Effector memory CD8-positive, alpha-beta T cell (primary cell): ENCODE results near the gene PLEKHN1.
"Not testable (repeated sequence)": the region's sequence is repeated elsewhere in the genome, so short reads cannot be mapped to it uniquely, and the experiment has no call there.

Experiments used
- ATAC-seq: fragments of 150-1000 bp; cut with Tn5 transposase; replicated peaks from 2 replicates; pipeline ENCODE4 v1.10.0; 2021; ENCODE audit warnings: mild to moderate bottlenecking, moderate library complexity
- DNase-seq, 3 experiments: peaks; one replicate each; pipeline ENCODE4 v3.0.0; 2021
- H3K27ac Mint-ChIP-seq, 2 donors: one replicate each; pipeline ENCODE4 v1.8.0; 2022; ENCODE audit warnings: mild to moderate bottlenecking in 2 of 2, mixed read lengths in 2 of 2, moderate library complexity in 2 of 2
- H3K27me3 Mint-ChIP-seq, 2 donors: one replicate each; pipeline ENCODE4 v1.8.0; 2022; ENCODE audit warnings: mixed read lengths in 2 of 2
- H3K36me3 Mint-ChIP-seq: one replicate; pipeline ENCODE4 v1.8.0; 2022; ENCODE audit warnings: mild to moderate bottlenecking, moderate library complexity, mixed read lengths; ENCODE audit not compliant: insufficient read depth
- H3K4me1 Mint-ChIP-seq, 2 donors: one replicate each; pipeline ENCODE4 v1.8.0; 2022; ENCODE audit warnings: low read depth in 2 of 2, mixed read lengths in 2 of 2
- H3K4me3 Mint-ChIP-seq, 2 donors: one replicate each; pipeline ENCODE4 v1.8.0; 2022; ENCODE audit warnings: mild to moderate bottlenecking in 2 of 2, mixed read lengths in 2 of 2, moderate library complexity in 2 of 2
- H3K9me3 Mint-ChIP-seq, 2 donors: one replicate each; pipeline ENCODE4 v1.8.0; 2022; ENCODE audit warnings: mixed read lengths in 2 of 2

PLEKHN1 gene

GRCh38 chr1:974687-975328, 8.5 kb downstream of the PLEKHN1 start:
- Mint-ChIP-seq H3K36me3 (no peaks in the 10 kb centered on the region), H3K4me3 (peak overlapping the region in 1 of 2 donors; percentile 53), H3K27me3 (peaks cover 13 to 35% of the 10 kb centered on the region in 2 donors), H3K27ac (no peak overlapping the region), H3K4me1 (peaks cover 5 to 9% of the 10 kb centered on the region in 2 donors), H3K9me3 (no peaks in the 10 kb centered on the region)
- ATAC-seq (no peak), DNase-seq (no peak)

GRCh38 chr1:975365-975764, 9.1 kb downstream of the PLEKHN1 start:
- no peaks in the 10 kb centered on the region for H3K9me3 Mint-ChIP-seq

GRCh38 chr1:975896-976683, 9.8 kb downstream of the PLEKHN1 start:
- Mint-ChIP-seq H3K27me3 (peaks cover 13 to 35% of the 10 kb centered on the region in 2 donors), H3K9me3 (no peaks in the 10 kb centered on the region), H3K4me3 (peak overlapping the region; percentile 38 to 62), H3K4me1 (peaks cover 5 to 9% of the 10 kb centered on the region in 2 donors), H3K36me3 (no peaks in the 10 kb centered on the region), H3K27ac (peak overlapping the region in 1 of 2 donors; percentile 53)
- ATAC-seq (peak; percentile 94), DNase-seq (peak; percentile 54 to 65 (median 58))

More at GRCh38 chr1:975365-975764, 9.1 kb downstream of the PLEKHN1 start:
- no peak overlapping the region for H3K27ac Mint-ChIP-seq
- ATAC-seq (no peak), DNase-seq (no peak)
- peak overlapping the region in 1 of 2 donors; percentile 62 for H3K4me3 Mint-ChIP-seq
- no peaks in the 10 kb centered on the region for H3K36me3 Mint-ChIP-seq
- H3K4me1 Mint-ChIP-seq, result peaks cover 5 to 9% of the 10 kb centered on the region in 2 donors
- peaks cover 13 to 35% of the 10 kb centered on the region in 2 donors for H3K27me3 Mint-ChIP-seq

- H3K4me3 Mint-ChIP-seq, DNase-seq, H3K9me3 Mint-ChIP-seq, ATAC-seq, H3K27ac Mint-ChIP-seq, H3K4me1 Mint-ChIP-seq, H3K36me3 Mint-ChIP-seq: not testable (repeated sequence)
- H3K27me3 Mint-ChIP-seq, result peaks cover 13 to 35% of the 10 kb centered on the region in 2 donors
Observed at GRCh38 chr1:976791-977190, 10.5 kb downstream of the PLEKHN1 start.

DNA sequence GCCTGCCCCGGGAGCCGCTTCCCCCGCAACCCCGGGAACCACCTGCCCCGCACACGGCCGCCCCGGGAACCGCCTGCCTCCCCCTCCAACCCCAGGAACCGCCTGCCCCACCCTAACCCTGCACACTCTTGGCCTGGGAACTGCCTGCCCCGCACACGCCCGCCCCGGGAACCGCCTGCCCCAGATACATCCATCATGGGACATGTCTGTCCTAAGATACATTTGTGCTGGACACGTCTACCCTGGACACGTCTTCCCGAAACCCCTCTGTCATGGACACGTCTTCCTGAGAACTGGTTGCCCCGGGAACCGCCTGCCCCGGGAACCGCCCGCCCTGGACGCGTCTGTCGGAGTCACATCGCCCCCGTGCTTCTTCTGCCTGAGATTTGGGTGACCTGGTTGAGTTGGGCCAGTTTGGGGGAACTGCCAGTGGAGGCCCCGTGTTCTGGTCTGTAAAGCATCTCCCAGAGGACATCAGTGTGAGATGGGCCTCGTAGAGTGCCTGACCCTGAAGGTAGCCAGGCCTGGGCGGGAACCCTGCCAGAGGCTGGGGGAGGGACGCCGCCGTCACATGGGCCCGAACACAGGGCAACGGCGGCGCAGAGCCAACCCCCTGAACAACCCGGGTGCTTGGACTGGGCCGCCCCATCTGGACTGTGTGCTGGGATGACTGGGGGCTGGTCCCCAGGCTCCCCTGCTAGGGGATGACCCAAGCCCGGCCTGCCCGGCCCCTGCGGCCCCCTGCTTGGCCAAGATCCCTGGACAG, 12.0 kb downstream of the PLEKHN1 start:
- Mint-ChIP-seq H3K4me1 (peaks cover 5 to 9% of the 10 kb centered on the region in 2 donors), H3K4me3 (peak overlapping the region; percentile 46 to 58), H3K27ac (no peak overlapping the region), H3K9me3 (no peaks in the 10 kb centered on the region), H3K27me3 (peaks cover 19 to 47% of the 10 kb centered on the region in 2 donors), H3K36me3 (no peaks in the 10 kb centered on the region)
- no peak for DNase-seq
- no peak for ATAC-seq

- H3K36me3 Mint-ChIP-seq, result no peaks in the 10 kb centered on the region
- H3K27me3 Mint-ChIP-seq, result peaks cover 19 to 49% of the 10 kb centered on the region in 2 donors
- no peaks in the 10 kb centered on the region for H3K9me3 Mint-ChIP-seq
- H3K4me1 Mint-ChIP-seq, result peaks cover 5 to 9% of the 10 kb centered on the region in 2 donors
- no peak for DNase-seq
- H3K27ac Mint-ChIP-seq, result no peak overlapping the region
- ATAC-seq, result no peak
- H3K4me3 Mint-ChIP-seq, result no peak overlapping the region
Observed at GRCh38 chr1:978835-979743, 12.8 kb downstream of the PLEKHN1 start.

GRCh38 chr1:979744-980072, 13.4 kb downstream of the PLEKHN1 start:
- DNase-seq, result no peak
- Mint-ChIP-seq H3K27ac (no peak overlapping the region), H3K27me3 (peaks cover 18 to 44% of the 10 kb centered on the region in 2 donors), H3K4me1 (peaks cover 5 to 9% of the 10 kb centered on the region in 2 donors), H3K9me3 (no peaks in the 10 kb centered on the region), H3K36me3 (no peaks in the 10 kb centered on the region), H3K4me3 (no peak overlapping the region)
- ATAC-seq, result no peak

- Mint-ChIP-seq H3K9me3 (no peaks in the 10 kb centered on the region), H3K36me3 (no peaks in the 10 kb centered on the region), H3K4me3 (no peak overlapping the region), H3K27me3 (peaks cover 13 to 44% of the 10 kb centered on the region in 2 donors), H3K4me1 (peaks cover 5 to 9% of the 10 kb centered on the region in 2 donors), H3K27ac (no peak overlapping the region)
- ATAC-seq, result no peak
- no peak for DNase-seq
Observed at GRCh38 chr1:980137-980571, 13.9 kb downstream of the PLEKHN1 start.

DNA sequence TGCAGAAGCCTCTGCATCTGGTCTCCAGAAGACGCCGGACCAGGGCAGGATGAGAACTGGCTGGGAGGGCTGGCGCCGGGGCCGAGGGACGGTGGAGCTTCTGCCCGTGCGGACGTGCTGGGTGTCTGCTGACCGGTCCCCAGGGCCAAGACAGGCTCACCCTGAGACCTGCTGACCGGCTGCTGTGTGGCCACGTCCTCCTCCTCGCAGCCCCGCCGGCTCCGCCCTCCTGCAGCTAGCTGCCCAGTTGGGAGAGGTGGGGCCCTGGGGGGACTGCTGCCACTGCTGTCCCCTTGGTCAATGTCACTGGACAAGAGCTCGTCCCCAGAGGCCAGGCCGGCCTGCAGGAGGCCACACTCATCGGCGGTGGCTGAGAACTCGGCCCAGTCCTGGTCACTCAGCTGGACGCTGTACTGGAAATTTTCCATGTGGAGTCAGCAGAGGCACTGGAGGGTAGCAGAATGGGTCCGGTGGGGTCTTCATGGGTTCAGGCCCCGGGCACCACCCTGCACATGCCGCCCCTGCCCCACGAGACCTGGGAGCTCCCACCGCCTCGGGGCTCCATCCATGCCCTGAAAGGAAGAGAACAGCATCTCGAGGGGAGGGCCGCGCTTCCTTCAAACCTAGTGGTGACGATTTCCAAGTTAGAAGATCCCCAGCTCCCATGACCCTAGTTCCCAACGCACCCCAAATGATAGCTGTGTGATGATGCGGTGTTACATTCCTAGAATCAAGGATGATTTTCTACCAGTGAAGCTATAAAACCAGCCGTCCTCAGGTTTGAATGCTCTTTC, 14.5 kb downstream of the PLEKHN1 start:
- Mint-ChIP-seq H3K9me3 (no peaks in the 10 kb centered on the region), H3K4me1 (peaks cover 3 to 5% of the 10 kb centered on the region in 2 donors), H3K4me3 (no peak overlapping the region), H3K27ac (no peak overlapping the region), H3K36me3 (no peaks in the 10 kb centered on the region), H3K27me3 (peaks cover 13 to 44% of the 10 kb centered on the region in 2 donors)
- ATAC-seq, result no peak
- no peak for DNase-seq

- H3K4me3 Mint-ChIP-seq, result no peak overlapping the region
- H3K4me1 Mint-ChIP-seq, result peaks cover 0 to 3% of the 10 kb centered on the region in 2 donors
- DNase-seq (no peak), ATAC-seq (no peak)
- H3K36me3 Mint-ChIP-seq, result peaks cover 4% of the 10 kb centered on the region
- H3K27me3 Mint-ChIP-seq, result peaks cover 16 to 47% of the 10 kb centered on the region in 2 donors
- H3K9me3 Mint-ChIP-seq, result no peaks in the 10 kb centered on the region
- no peak overlapping the region for H3K27ac Mint-ChIP-seq
Observed at GRCh38 chr1:981491-981954, 15.2 kb downstream of the PLEKHN1 start.

GRCh38 chr1:981955-982558, 15.8 kb downstream of the PLEKHN1 start, which contains the start of gene PERM1:
PERM1 (minus strand) TSS chr1:982093; CDS start chr1:981029, 1,064 bp downstream.
- DNase-seq (no peak), ATAC-seq (no peak)
- Mint-ChIP-seq H3K36me3 (peaks cover 4% of the 10 kb centered on the region), H3K9me3 (no peaks in the 10 kb centered on the region), H3K4me3 (no peak within 1 kb of the TSS), H3K27me3 (peaks cover 16 to 47% of the 10 kb centered on the region in 2 donors), H3K4me1 (peaks cover 0 to 3% of the 10 kb centered on the region in 2 donors), H3K27ac (no peak within 1 kb of the TSS)
